ENCODE data around the gene ZNF544.
"Not testable (repeated sequence)": the region's sequence is repeated elsewhere in the genome, so short reads cannot be mapped to it uniquely, and the experiment has no call there.

Gene ZNF544

GRCh38 chr19:58258259-58258658 lies 29.5 kb downstream of the ZNF544 start:
- DNase-seq: not testable (repeated sequence)

DNA sequence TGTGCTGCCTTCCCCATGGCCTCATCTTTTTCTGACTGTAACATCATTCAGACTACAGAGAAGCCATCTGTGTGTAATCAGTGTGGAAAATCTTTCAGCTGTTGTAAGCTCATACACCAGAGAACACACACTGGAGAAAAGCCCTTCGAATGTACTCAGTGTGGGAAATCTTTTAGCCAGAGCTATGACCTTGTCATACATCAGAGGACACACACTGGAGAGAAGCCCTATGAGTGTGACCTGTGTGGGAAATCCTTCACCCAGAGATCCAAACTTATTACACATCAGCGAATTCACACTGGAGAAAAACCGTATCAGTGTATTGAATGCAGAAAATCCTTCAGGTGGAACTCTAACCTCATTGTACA lies 32.9 kb downstream of the ZNF544 start:
- DNase-seq: no peak

- DNase-seq: no peak
These were observed 33.5 kb downstream of the ZNF544 start for GRCh38 chr19:58261968-58262921.

DNA sequence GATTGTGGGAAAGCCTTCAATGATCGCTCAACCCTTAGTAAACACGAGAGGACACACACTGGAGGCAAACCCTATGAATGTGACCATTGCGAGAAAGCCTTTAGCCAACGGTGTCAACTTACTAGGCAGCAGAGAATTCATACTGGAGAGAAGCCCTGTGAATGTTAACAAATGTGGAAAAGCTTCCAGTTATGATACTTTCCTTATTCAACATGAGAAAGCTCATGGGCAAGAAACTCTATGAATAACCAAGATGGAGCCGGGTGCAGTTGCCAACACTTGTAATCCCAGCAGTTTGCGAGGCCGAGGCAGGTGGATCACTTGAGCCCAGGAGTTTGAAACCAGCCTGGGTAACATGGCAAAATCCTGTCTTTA lies 34.2 kb downstream of the ZNF544 start:
- DNase-seq: no peak

- no peak for DNase-seq
These were observed 36.4 kb downstream of the ZNF544 start for GRCh38 chr19:58265100-58265499.

DNA sequence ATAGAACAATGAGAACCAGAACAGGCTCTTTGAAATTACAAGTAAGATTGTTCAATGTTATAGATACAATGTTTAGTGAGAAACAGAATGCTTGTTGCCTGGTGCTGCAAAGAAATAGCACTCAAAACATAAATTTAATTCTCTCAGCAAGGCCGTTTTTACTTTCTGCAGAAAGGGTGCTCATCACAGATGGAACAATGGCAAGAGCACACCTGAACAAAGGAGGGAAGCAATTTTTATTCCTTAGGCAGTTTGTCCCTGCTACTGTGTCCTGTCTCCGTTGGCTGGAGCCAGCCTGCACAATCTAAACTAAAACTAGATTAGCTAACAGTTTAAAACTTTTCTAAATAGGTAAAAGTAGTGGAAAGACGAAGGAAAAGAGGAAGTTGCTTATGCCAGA lies 39.6 kb downstream of the ZNF544 start:
- DNase-seq: no peak

DNA sequence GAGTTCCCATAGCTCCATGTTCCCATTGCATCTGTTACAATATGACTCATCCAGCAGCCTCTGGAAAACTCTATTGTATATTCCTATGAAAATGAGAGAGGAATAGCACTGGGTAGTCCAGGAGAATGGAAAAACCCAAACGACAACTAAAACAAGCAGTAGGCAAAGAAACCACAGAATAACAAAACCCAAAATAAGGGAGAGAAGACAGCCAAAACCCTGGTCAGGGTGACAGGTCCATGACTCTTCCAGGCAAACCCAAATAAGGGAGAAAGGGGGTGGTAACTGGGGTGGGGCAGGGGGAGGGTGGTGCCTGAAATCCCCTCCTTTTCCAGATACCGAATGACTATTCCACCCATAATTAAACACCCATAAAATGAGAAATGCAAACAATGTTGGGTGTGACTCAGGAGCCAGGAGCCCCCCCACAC lies 46.1 kb downstream of the ZNF544 start:
- DNase-seq: no peak

DNA sequence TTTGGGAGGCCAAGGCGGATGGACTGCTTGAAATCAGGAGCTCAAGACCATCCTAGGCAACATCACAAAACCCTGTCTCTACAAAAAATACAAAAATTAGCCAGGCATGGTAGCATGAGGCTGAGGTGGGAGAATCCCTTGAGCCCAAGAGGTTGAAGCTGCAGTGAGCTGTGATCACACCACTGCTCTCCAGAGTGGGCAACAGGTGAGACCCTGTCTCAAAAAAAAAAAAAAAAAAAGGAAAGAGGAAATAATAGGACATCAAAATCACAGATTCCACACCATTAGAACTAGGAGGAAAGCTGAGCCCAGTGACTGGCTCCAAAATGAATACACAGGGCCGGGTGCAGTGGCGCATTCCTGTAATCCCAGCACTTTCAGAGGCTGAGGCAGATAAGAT lies 46.9 kb downstream of the ZNF544 start:
- DNase-seq: no peak

DNA sequence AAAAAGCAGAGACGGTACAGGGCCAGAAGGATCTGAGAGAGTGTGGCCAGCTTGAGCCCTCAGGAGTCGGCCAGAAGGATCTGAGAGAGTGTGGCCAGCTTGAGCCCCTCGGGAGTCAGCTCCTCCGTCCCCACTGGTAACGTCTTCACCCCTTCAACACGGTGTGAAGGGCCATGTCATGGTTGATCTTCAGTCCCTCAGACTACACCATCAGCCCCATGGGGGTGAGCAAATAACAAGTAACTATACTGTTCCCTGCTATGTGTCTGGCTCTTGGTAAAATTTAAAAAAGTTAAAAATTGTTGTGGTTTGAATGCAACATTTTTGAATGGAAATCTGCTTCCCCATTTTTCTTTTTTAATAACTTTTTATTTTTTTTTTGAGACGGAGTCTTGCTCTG lies 48.5 kb downstream of the ZNF544 start:
- no peak for DNase-seq

DNA sequence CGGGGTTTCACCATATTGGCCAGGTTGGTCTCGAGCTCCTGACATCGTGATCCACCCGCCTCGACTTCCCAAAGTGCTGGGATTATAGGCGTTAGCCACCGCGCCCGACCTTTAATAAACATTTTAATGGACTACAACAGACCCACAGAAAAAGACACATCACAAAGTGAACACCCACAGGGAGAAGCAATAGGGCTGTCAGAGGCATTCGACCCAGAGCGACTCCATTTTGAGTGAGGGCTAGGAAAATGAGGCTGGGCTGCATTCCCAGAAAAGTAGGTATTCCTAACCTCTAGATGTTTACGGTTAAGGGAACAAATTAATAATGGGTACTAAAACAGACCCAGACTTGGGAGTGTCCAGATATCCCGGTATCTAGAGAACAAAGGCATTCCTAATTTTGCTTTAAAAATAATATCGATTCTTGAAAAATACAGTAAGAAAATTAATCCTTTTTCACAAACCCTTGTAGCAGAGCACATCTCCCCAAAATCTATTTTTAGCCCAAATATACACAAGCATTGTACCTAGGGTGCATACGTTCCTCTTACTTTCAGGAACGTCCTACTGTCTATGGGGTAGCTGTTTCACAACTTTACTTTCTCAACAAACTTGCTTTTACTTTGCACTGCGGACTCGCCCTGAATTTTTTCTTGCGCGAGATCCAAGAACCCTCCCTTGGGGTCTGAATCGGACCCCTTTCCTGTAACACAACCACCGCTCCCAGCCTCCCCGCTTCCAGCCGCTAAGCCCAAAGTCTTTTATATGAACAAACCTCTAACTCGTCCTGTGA lies 49.2 kb downstream of the ZNF544 start:
- no peak for DNase-seq

GRCh38 chr19:58278541-58279041 lies 49.9 kb downstream of the ZNF544 start, which contains the start of gene ZNF8:
ZNF8 (plus strand) TSS chr19:58278955; CDS start chr19:58279082, 127 bp downstream.
- peak; percentile 95 for DNase-seq

DNA sequence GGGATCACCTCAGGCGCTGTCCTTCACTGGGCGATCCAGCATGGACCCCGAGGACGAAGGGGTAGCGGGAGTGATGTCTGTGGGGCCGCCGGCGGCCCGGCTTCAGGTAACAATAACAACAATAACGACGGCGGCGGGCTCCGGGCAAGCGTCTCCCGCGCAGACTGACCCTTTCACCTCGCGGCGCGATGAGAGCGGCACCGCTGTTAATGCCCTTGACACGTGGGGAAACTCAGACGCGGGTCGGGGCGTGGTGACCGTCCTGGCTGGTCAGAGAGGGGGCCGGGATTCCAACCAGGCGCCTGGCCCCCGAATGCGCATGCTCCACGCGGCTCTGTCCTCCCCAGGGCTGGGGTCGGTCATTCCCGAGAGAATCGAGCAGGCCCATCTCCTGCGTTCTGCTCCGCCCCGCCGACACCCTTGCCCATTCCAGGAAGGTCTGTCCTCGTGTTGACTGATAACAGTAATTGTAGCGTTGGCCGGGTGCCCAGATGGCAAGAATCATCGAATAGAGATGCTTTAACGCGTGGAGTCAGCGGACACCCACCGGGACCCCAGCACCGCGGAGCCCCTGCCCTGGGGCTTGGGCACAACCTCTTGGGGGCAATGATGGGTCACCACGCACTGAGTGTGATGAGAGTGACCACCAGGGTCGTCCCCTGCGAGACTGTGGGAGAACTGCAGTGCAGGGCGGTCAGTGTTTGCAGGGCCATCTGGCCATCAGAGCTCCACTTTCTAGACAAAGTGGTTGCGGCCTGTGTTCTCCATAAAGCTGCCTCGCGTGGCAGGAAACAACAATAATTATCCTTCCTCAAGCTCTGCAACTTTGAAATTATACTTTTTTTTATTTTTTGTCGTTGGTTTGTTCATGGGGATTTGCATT lies 50.6 kb downstream of the ZNF544 start:
- DNase-seq: peak; percentile 45

- DNase-seq: no peak
These were observed 51.2 kb downstream of the ZNF544 start for GRCh38 chr19:58279925-58280316.

DNA sequence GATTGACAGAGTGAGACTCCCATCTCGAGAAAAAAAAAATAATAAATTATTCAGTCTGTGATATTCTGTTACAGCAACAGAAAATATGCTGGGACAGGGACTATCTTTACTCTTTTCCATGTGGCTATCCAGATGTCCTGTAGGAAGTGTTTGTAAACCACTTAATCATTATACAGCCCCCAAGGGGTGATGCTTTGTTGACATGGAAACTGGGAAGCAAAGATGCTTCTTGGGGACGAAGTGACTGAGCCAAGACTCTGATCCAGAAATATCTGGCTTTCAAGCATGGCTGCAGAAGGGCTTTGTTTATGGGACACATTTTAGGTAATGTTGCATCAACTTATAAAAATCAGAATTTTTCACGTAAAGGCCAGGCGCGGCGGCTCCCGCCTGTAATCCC lies 55.5 kb downstream of the ZNF544 start:
- DNase-seq: no peak

DNA sequence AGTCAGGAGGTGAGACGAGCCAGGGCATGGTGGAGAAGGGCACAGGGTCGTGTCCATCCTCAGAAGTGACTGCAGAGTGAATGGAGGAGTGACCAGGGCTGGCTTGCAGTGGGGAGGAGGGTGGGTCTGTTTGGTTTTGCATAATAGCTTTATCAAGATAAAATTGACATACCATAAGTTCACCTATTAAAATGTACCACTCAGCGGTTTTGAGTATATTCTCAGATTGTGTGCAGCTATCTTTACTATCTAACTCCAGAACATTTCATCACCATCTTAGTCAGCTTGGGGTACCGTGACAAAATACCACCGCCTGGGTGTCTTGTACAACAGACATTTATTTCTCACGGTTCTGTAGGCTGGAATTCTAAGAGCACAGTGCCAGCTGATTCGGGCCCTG lies 63.2 kb downstream of the ZNF544 start:
- DNase-seq: no peak

DNA sequence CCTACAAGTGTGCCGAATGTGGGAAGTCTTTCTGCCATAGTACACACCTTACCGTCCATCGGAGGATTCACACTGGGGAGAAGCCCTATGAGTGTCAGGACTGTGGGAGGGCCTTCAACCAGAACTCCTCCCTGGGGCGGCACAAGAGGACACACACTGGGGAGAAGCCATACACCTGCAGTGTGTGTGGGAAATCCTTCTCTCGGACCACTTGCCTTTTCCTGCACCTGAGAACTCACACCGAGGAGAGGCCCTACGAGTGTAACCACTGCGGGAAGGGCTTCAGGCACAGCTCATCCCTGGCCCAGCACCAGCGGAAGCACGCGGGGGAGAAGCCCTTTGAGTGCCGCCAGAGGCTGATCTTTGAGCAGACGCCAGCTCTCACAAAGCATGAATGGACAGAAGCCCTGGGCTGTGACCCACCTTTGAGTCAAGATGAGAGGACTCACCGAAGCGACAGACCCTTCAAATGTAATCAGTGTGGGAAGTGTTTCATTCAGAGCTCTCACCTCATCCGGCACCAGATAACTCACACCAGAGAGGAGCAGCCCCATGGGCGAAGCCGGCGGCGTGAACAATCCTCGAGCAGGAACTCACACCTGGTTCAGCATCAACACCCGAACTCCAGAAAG lies 66.1 kb downstream of the ZNF544 start:
- no peak for DNase-seq

GRCh38 chr19:58296104-58296503 lies 67.4 kb downstream of the ZNF544 start:
- no peak for DNase-seq

- no peak for DNase-seq
These were observed 71.9 kb downstream of the ZNF544 start for GRCh38 chr19:58300620-58301019.

GRCh38 chr19:58304255-58304654 lies 75.5 kb downstream of the ZNF544 start:
- no peak for DNase-seq

DNA sequence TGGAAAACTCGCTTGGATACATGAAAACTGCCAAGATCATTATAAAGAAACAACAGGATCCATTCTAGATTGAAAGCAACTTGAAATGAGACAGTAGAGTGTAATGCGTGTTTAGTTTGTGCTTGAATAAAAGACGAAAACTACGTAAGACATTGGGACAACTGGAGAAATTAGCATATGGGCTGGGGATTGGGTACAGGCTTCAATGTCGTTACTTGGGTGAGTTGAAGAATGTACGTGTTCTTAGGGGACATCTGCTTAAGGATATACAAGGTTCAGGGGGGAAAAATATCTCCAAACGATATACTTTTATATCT lies 76.0 kb downstream of the ZNF544 start:
- DNase-seq: no peak

GRCh38 chr19:58305065-58305931 lies 76.6 kb downstream of the ZNF544 start, which contains the start of gene ERVK3-1:
ERVK3-1 (plus strand) TSS chr19:58305377; CDS start chr19:58312169, 6,792 bp downstream.
- DNase-seq: peak; percentile 92
